WTC11 (cell line): ENCODE results near the gene EDN3.

ENCODE experiments used
- CREB1 ChIP-seq: sonication (generic); formaldehyde crosslinking; IDR thresholded peaks from 2 replicates; pipeline ENCODE4 v1.8.0; 2023; ENCODE audit warnings: mild to moderate bottlenecking, missing genetic modification reagents
- ETV6 ChIP-seq: sonication (generic); formaldehyde crosslinking; IDR thresholded peaks from 2 replicates; pipeline ENCODE4 v1.8.1; 2022; ENCODE audit warnings: mild to moderate bottlenecking, missing genetic modification reagents
- TCF7 ChIP-seq: sonication (generic); formaldehyde crosslinking; IDR thresholded peaks from 2 replicates; pipeline ENCODE4 v1.8.0; 2022; ENCODE audit warnings: mild to moderate bottlenecking, low read depth, missing genetic modification reagents, moderate library complexity
- TEAD4 ChIP-seq: sonication (generic); formaldehyde crosslinking; IDR thresholded peaks from 2 replicates; pipeline ENCODE4 v1.8.0; 2022; ENCODE audit warnings: mild to moderate bottlenecking, missing genetic modification reagents
- ZNF317 ChIP-seq: sonication (generic); formaldehyde crosslinking; IDR thresholded peaks from 2 replicates; pipeline ENCODE4 v1.8.1; 2023; ENCODE audit warnings: low read depth, mild to moderate bottlenecking, moderate library complexity, missing genetic modification reagents, borderline replicate concordance
- ZNF396 ChIP-seq: fragments of 250-450 bp; sonication (Bioruptor Pico); IDR thresholded peaks from 2 replicates; pipeline ENCODE4 v1.8.0; 2021; ENCODE audit warnings: mild to moderate bottlenecking, moderate library complexity, borderline replicate concordance
- TF ChIP-seq, protein P1 (sequence below): sonication (generic); formaldehyde crosslinking; IDR thresholded peaks from 2 replicates; pipeline ENCODE4 v1.8.0; 2023; ENCODE audit warnings: mild to moderate bottlenecking, missing genetic modification reagents
- TF ChIP-seq, protein P2 (sequence below): sonication (generic); formaldehyde crosslinking; IDR thresholded peaks from 2 replicates; pipeline ENCODE4 v1.8.1; 2023; ENCODE audit warnings: mild to moderate bottlenecking, missing genetic modification reagents
- TF ChIP-seq, protein P3 (sequence below): sonication (generic); formaldehyde crosslinking; IDR thresholded peaks from 2 replicates; pipeline ENCODE4 v1.8.1; 2022; ENCODE audit warnings: missing genetic modification reagents, borderline replicate concordance
- TF ChIP-seq, protein P4 (sequence below): sonication (generic); formaldehyde crosslinking; IDR thresholded peaks from 2 replicates; pipeline ENCODE4 v1.8.1; 2022; ENCODE audit warnings: low read depth, mild to moderate bottlenecking, moderate library complexity, missing genetic modification reagents, borderline replicate concordance
- TF ChIP-seq, protein P5 (sequence below): sonication (generic); formaldehyde crosslinking; IDR thresholded peaks from 2 replicates; pipeline ENCODE4 v1.8.0; 2023; ENCODE audit warnings: missing genetic modification reagents
- TF ChIP-seq, protein P6 (sequence below): fragments of 200-600 bp; IDR thresholded peaks from 2 replicates; pipeline ENCODE4 v1.8.0; 2022; ENCODE audit warnings: antibody characterized with exemption
- TF ChIP-seq, protein P7 (sequence below): sonication (generic); formaldehyde crosslinking; IDR thresholded peaks from 2 replicates; pipeline ENCODE4 v1.8.1; 2023; ENCODE audit warnings: mild to moderate bottlenecking, missing genetic modification reagents, moderate library complexity
- TF ChIP-seq, protein P8 (sequence below): fragments of 250-450 bp; sonication (Bioruptor Pico); IDR thresholded peaks from 2 replicates; pipeline ENCODE4 v1.9.0; 2021; ENCODE audit warnings: moderate library complexity, mild to moderate bottlenecking, inconsistent platforms, borderline replicate concordance

DNA sequence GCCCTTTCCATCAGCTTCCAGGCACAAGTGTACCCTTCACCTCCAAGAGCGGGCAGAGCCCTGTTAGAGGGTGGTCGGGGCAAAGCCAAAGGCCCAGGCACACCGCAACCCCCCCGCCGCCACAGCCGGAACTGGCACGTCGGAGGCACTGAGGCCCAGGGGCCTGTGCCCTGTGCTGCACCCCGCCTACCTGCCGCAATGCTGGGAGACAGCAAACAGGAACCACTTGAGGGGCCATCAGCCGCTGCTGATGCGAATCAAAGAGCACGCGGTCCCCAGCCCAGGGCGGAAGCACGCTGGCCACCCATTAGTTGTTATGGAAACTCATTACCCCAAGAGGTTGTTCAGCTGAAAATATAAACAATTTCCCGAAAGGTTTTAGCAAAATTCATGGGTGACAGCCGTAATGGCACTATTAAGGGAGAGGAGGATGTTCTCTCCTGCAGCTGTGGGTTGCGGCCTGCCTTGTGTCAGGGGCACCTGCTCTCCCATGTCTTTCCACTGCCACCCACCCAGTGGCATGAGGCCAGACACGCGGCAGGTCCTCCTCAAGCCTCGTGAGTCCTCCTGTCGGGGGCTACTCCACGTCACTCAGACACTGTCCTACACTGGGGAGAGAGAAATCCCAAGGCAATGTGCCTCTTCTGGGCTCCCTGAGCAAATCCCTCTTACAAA, 65.3 kb downstream of the EDN3 start:
- no peak for TF ChIP-seq CREB1 (CRISPR knock-in tag)
- TF ChIP-seq, protein P1, sequence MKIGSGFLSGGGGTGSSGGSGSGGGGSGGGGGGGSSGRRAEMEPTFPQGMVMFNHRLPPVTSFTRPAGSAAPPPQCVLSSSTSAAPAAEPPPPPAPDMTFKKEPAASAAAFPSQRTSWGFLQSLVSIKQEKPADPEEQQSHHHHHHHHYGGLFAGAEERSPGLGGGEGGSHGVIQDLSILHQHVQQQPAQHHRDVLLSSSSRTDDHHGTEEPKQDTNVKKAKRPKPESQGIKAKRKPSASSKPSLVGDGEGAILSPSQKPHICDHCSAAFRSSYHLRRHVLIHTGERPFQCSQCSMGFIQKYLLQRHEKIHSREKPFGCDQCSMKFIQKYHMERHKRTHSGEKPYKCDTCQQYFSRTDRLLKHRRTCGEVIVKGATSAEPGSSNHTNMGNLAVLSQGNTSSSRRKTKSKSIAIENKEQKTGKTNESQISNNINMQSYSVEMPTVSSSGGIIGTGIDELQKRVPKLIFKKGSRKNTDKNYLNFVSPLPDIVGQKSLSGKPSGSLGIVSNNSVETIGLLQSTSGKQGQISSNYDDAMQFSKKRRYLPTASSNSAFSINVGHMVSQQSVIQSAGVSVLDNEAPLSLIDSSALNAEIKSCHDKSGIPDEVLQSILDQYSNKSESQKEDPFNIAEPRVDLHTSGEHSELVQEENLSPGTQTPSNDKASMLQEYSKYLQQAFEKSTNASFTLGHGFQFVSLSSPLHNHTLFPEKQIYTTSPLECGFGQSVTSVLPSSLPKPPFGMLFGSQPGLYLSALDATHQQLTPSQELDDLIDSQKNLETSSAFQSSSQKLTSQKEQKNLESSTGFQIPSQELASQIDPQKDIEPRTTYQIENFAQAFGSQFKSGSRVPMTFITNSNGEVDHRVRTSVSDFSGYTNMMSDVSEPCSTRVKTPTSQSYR (CRISPR knock-in tag) = no peak
- TF ChIP-seq, protein P2, sequence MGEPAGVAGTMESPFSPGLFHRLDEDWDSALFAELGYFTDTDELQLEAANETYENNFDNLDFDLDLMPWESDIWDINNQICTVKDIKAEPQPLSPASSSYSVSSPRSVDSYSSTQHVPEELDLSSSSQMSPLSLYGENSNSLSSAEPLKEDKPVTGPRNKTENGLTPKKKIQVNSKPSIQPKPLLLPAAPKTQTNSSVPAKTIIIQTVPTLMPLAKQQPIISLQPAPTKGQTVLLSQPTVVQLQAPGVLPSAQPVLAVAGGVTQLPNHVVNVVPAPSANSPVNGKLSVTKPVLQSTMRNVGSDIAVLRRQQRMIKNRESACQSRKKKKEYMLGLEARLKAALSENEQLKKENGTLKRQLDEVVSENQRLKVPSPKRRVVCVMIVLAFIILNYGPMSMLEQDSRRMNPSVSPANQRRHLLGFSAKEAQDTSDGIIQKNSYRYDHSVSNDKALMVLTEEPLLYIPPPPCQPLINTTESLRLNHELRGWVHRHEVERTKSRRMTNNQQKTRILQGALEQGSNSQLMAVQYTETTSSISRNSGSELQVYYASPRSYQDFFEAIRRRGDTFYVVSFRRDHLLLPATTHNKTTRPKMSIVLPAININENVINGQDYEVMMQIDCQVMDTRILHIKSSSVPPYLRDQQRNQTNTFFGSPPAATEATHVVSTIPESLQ (CRISPR knock-in tag) = no peak
- TF ChIP-seq, protein P3, sequence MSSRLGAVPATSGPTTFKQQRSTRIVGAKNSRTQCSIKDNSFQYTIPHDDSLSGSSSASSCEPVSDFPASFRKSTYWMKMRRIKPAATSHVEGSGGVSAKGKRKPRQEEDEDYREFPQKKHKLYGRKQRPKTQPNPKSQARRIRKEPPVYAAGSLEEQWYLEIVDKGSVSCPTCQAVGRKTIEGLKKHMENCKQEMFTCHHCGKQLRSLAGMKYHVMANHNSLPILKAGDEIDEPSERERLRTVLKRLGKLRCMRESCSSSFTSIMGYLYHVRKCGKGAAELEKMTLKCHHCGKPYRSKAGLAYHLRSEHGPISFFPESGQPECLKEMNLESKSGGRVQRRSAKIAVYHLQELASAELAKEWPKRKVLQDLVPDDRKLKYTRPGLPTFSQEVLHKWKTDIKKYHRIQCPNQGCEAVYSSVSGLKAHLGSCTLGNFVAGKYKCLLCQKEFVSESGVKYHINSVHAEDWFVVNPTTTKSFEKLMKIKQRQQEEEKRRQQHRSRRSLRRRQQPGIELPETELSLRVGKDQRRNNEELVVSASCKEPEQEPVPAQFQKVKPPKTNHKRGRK (CRISPR knock-in tag) = no peak
- no peak for TF ChIP-seq TCF7 (CRISPR knock-in tag)
- TF ChIP-seq, protein P4, sequence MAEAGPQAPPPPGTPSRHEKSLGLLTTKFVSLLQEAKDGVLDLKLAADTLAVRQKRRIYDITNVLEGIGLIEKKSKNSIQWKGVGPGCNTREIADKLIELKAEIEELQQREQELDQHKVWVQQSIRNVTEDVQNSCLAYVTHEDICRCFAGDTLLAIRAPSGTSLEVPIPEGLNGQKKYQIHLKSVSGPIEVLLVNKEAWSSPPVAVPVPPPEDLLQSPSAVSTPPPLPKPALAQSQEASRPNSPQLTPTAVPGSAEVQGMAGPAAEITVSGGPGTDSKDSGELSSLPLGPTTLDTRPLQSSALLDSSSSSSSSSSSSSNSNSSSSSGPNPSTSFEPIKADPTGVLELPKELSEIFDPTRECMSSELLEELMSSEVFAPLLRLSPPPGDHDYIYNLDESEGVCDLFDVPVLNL (CRISPR knock-in tag) = no peak
- TF ChIP-seq, protein P5, sequence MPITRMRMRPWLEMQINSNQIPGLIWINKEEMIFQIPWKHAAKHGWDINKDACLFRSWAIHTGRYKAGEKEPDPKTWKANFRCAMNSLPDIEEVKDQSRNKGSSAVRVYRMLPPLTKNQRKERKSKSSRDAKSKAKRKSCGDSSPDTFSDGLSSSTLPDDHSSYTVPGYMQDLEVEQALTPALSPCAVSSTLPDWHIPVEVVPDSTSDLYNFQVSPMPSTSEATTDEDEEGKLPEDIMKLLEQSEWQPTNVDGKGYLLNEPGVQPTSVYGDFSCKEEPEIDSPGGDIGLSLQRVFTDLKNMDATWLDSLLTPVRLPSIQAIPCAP (CRISPR knock-in tag) = no peak
- TF ChIP-seq, protein P6, sequence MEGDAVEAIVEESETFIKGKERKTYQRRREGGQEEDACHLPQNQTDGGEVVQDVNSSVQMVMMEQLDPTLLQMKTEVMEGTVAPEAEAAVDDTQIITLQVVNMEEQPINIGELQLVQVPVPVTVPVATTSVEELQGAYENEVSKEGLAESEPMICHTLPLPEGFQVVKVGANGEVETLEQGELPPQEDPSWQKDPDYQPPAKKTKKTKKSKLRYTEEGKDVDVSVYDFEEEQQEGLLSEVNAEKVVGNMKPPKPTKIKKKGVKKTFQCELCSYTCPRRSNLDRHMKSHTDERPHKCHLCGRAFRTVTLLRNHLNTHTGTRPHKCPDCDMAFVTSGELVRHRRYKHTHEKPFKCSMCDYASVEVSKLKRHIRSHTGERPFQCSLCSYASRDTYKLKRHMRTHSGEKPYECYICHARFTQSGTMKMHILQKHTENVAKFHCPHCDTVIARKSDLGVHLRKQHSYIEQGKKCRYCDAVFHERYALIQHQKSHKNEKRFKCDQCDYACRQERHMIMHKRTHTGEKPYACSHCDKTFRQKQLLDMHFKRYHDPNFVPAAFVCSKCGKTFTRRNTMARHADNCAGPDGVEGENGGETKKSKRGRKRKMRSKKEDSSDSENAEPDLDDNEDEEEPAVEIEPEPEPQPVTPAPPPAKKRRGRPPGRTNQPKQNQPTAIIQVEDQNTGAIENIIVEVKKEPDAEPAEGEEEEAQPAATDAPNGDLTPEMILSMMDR = no peak
- TF ChIP-seq TEAD4 (CRISPR knock-in tag) = no peak
- no peak for TF ChIP-seq ETV6 (CRISPR knock-in tag)
- no peak for TF ChIP-seq ZNF317 (CRISPR knock-in tag)
- TF ChIP-seq, protein P7, sequence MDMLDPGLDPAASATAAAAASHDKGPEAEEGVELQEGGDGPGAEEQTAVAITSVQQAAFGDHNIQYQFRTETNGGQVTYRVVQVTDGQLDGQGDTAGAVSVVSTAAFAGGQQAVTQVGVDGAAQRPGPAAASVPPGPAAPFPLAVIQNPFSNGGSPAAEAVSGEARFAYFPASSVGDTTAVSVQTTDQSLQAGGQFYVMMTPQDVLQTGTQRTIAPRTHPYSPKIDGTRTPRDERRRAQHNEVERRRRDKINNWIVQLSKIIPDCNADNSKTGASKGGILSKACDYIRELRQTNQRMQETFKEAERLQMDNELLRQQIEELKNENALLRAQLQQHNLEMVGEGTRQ = no peak
- TF ChIP-seq ZNF396 = no peak
- TF ChIP-seq, protein P8, sequence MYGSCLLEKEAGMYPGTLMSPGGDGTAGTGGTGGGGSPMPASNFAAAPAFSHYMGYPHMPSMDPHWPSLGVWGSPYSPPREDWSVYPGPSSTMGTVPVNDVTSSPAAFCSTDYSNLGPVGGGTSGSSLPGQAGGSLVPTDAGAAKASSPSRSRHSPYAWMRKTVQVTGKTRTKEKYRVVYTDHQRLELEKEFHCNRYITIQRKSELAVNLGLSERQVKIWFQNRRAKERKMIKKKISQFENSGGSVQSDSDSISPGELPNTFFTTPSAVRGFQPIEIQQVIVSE = no peak
